HG03571 (cell line): ENCODE measurements around the gene CCL11.

Source experiments
- ATAC-seq: cut with Tn5 transposase; IDR thresholded peaks from one replicate; pipeline ENCODE4 v1.9.1; 2021; ENCODE audit not compliant: unreplicated experiment

The CCL11 gene

DNA sequence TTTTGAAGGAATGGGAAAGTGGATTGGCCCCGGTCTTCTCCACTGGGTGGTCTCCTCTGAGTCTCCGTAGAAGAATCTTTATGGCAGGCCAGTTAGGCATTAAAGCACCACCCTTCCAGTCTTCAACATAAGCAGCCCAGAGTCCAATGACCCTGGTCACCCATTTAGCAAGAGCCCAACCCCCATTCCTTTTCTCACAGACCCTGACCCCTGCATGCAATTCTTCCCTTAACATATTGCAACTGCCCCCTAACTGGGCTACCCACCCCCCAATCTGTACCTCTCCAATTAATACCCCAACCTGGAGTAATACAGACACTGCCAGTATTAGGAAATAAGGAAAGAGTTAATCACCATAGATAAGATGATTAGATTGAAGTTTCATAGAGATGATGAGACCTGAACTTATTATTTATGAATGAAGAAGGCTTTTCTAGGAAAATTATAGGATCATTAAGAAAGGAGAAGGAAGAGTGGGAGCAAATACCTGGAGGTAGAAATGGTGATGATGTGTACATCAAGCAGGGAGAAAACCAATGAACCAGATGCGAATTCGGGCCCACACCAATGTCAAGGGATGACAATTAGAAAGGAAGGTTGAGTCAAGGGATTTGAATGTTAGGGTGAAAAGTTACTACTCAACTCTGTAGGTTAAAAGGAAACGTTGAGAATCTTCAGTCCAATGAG, 28.1 kb upstream of the CCL11 start:
- no peak for ATAC-seq

DNA sequence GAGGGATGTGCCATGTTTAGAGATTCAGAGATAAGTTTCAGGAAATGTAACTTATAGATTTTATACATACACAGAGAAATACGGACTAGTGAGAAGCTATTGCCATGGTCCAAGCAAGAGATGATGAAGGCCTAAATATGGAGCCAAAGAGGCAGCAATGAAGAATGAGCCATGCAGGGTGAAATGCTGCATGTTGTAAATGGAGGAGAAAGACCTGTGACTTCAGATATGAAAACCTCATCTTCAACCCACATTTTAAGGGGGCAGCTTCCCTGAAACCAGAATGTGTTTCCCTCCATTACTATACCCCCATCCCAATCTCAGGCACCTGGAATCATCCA, 27.6 kb upstream of the CCL11 start:
- ATAC-seq = no peak

DNA sequence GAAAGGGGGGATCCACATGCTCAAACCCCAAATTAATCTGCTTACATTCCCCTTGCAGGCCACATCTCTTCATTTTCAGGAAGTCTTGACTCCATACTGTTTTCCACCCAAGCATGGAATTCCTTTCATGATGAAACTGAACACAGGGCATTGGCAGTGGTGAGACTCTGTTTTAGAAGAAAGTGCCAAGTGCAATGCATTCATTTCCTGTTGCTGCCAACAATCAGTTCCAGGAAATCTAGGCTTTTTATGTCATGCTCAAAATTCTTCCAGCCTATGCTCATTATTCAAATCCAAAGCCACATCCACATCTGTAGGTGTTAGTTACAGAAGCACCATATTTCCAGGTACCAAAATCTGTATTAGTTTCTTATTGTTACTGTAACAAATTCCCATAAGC, 26.4 kb upstream of the CCL11 start:
- ATAC-seq = no peak

DNA sequence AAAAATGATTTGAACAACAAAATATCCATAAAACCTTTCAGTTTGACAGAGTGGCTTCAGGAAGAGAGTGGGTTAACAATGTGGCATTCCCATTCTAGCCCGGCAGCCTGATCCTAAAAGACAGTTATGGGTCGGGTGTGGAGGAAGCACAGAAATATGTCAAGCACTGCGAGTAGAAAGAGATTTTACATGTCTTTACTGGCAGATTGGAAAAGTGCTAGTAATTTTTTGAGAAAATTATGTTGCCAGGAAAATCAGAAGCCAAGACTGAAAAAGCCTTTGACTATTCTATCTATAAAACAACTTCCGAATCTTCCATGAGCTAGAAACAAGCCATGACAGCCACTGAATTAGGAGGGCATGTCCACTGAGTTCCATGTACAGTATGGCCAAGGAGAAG, 24.7 kb upstream of the CCL11 start:
- ATAC-seq = no peak

DNA sequence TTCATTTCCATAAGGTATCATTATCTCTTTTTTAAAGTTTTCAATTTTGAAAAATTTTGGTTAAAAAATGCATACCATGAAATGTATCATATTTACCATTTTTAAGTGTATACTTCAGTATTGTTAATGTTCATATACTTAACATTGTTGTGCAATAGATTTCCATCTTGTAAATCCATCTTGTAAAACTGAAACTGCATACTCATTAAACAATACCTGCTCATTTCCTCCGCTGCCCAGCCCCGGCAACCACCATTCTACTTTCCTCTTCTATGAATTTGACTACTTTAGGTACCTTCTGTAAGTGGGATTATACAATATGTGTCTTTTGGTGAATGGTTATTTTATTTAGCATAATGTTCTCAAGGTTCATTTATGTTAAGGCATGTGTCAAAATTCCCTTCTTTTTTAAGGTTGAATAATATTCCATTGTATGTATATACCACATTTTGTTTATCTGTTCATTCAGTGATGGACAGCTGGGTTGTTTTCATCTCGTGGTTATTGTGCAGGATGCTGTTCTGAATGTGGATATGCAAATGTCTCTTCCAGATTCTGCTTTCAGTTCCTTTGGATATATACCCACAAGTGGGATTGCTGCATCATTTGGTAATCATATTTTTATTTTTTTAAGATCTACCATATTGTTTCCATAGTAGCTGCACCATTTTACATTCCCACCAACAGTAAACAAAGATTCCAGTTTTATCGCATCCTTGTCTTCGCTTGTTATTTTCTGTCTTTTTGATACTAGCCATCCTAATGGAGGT, 23.8 kb upstream of the CCL11 start:
- no peak for ATAC-seq

DNA sequence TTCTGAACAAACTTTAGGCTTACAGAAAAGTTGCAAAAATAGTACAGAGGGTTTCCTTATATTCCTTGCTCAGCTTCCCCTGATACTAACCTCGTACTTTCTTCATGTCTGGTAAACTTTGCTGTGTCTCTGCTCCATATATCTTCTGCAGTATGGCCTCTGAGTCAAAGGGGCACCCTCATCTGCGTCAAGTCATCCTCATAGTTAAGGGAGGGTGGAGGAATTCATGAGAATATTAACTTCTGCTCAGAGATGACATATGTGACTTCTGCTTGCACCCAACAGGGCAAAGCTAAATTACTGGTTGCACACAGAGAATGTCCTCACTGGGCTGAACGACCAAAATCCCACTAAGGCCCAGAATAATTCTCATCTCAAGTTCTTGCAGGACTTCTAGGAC, 19.8 kb upstream of the CCL11 start:
- ATAC-seq = no peak

DNA sequence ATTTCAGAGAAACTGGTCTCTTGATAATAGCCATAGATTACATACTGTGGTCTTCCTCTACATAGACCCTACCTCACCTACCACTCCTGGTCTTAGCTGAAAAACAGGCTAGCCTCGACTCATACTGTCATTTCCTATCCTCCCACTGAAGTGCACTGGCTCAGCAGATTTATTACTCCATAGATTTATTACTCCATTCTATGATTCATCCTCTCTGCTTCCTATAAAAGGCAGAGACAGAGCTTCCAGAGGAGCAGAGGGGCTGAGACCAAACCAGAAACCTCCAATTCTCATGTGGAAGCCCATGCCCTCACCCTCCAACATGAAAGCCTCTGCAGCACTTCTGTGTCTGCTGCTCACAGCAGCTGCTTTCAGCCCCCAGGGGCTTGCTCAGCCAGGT, 15.6 kb upstream of the CCL11 start, which contains the start of gene CCL7:
Gene CCL7, plus strand, starts transcription at position 253 of the 400 bp plus-strand sequence. Its CDS starts 70 bp downstream, at position 323.
- ATAC-seq = no peak

DNA sequence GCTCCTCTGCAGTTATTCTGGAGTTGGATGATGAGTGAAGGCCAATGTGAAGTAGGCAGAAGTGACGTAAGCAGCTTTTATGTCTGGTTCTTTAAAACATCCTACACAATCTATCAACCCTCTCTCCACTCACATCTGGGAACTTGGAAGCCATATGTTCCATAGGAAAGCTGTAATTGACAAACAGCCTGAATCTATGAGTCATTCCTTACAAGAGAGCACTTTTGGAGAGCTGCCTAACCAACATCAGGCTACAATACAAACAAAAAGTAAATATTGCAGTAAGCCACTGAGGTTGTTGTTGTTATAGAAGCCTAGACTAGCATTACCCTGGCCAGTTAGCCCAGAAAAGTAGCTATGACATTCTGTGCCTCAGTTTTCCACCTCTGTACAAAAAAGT, 9.7 kb upstream of the CCL11 start:
- no peak for ATAC-seq

DNA sequence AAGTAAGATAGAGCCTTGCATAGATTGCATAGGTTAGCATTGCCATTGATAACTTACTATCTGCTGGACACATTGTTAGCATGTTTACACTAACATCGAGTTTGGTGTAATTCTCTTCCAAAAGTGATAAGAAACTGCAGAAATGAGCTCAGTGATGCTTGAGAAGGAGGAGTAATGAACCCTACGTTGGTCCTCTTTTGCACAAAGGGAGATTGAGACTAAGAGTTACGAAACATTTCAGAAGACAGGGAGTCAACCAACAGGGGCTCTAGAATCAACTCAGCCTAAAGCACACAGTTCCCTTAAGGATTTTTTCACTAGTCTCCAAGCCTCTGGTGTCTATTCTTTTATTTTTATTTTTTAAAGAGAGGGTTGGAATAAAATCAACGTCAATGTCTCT, 8.7 kb upstream of the CCL11 start:
- ATAC-seq = no peak

DNA sequence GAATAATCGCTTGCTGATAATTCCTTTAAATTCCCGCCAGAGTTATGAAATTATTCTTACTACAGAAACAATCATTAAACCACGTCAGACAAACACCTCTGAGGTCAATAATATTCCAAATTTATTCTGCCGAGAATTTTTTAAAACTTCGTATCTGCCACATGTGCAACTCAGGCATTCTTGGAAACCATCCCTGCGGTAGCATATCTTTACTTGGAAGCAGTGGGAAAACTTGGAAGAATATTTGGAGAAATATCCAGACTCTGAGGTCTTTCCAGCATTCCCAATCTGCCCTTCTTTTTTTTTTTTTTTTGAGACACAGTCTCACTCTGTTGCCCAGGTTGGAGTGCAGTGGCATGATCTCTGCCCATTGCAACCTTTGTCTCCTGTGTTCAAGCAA, 2.0 kb upstream of the CCL11 start:
- ATAC-seq = no peak

DNA sequence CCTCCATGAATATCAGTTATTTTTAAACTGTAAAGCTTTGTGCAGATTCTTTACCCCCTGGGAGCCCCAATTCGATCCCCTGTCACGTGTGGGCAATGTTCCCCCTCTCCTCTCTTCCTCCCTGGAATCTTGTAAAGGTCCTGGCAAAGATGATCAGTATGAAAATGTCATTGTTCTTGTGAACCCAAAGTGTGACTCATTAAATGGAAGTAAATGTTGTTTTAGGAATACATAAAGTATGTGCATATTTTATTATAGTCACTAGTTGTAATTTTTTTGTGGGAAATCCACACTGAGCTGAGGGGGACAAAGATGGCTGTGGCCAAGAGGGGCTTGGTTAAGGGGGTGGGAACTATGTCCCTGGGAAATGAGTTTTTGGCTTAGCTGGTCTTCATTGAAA, 2.3 kb downstream of the CCL11 start:
- ATAC-seq = no peak

DNA sequence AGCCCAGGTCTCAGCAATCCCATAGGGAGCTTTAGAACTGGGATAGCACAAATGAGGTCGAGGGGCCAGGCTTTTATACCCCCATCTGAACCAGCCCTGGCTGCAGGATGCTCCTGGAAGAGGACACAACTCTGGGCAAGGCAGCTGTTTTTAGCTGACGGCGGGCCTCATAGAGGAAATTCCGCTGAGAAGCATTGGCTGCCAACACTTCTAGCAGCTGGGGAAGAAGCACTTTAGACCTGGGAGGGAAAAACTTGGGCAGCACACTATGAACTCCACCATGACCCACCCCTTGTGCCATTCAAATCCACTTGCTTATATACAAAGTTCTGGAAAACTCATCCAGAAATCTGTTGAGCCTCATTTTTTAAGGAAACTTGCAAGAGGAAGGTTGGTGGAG, 5.0 kb downstream of the CCL11 start:
- ATAC-seq = no peak

DNA sequence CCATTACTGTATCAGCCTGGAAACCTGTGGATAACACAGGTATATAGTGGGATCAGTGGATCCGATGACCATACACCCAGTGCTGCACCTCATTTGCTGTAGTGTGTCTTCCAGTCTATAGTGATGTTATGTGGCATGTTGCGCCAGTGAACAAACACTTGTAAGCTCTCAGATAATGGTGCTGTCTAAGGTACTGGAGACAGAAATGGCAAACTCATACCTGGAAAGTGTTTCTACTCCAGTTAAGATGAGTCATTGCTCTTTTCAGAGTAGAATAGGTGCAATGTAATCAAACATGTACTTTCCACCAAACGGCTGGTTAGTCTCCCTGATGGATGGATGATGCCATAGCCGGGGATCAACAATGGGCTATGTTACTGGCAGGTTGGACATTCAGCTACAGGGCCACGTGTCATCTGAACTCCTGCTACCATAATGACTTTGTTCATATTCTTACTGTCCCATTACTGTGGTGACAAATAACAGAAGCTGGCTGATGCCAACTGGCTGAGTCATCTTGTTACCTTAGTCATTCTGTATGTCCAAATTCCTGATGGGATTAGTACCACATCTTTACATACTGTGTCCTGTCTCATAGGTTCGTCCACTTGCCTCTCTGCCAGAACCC, 6.3 kb downstream of the CCL11 start:
- ATAC-seq = no peak

DNA sequence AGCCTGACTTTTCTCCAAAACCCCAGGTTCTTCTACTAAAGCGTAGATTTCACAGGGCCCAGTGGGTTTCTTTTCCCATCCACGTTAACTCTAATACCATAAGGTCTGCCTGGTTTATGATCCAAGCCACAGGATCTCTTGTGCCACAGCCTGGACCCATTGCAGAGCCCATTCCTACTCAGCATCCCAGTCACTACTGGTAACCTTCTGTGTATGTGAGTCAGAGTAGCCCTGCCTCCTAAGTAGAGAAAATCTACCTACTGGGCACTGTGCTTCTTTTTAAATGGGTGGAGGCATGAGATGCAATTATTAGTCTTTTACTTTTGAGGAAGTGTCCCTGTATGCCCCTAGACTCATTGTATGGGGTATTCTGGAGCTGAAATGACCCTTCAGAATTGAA, 13.5 kb downstream of the CCL11 start:
- ATAC-seq = no peak

DNA sequence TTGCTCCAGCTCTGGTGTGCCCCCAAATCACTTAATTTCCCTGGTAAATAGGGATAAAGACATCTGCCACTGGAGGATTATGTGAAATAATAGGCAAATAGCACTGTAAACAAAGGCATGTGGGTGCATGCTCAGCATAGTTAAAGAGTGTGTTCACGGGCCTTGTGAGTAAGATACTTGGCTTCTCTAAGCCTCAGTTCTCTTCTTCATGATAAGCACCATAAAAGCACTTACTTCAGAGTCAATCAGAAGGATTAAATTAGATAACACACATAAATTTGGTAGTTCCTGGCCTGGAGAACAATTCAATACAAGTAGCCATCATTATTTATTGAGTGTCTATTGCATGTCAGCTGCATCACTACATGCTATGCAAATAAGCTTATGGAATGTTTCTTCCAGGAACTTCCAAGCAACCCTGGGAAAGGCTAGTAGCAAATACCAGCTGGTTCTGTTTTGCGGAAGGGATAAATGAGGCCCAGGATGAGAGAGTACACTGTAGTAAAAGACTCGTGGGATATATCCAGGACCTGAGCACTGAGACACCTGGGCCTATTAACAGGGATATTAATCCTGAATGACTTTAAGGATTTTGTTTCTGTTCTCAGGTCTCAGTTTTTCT, 14.5 kb downstream of the CCL11 start:
- ATAC-seq = no peak

DNA sequence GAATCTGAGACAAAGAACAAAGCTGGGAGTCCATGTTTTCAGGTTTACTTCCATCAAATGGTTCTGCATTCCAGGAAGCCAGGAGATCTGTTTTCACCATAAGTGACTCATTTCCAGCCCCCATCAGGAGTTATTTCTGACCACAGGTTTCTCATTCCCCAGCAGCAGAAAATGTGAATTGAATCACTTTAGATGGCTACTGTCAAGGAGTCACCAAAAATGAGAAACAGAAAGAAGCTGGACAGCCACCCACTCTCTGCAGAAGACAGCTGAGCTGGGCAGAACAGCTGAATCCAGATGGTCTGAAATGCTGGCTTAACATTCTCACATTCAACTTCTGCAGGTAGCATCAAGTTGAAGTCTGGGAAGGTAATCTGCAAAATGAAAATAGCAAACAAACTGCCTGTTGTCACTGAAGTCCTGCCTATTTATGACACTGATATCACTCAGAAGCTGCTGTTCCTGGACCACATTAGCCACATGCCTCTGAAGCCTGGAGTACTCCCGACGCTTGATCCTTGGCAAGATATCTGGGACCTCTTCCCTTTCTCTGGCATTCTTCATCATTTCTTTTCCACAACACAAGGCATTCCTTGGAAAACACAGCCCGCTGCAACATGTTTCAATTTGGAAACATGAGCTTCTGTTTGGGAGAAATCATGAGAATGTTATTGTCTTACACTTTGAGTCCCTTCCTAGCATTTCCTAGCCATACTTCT, 15.3 kb downstream of the CCL11 start:
- ATAC-seq = no peak

DNA sequence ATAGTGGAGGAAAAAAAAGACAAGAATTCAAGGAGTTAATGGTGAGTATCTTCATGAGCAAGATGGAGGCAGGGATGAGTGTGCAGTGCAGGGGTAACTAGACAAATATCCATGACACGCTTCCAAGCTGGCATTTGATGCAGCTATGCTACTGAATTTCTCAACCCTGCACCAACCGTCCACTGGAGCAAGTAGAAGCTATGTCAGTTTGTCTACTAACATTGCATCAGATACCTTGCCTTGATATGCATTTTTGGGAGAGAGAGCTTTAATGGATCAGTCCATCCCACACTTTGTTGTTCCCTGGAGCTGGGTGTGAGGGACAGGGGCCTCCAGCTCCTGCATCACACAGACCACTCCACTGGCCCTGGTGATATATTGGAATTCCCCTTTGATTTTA, 16.4 kb downstream of the CCL11 start:
- no peak for ATAC-seq

DNA sequence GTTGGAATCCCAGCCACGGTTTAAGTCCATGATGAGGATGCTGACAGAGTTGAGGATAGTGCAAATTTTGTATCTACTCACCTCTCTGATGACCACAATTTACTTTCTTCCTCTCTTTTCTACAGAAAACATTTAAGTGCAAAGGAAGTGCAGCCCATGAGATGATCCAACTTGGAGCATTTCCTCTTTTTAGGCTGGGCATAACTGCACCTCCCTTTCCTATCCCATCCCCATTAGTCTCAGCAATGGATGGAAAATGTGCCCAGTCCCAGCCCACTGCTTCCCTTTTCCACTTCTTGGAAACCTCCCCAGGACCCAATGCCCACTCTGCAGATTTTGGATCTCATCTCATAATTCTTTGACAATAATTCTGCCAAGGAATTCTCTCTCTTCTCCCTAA, 17.1 kb downstream of the CCL11 start:
- ATAC-seq = no peak

DNA sequence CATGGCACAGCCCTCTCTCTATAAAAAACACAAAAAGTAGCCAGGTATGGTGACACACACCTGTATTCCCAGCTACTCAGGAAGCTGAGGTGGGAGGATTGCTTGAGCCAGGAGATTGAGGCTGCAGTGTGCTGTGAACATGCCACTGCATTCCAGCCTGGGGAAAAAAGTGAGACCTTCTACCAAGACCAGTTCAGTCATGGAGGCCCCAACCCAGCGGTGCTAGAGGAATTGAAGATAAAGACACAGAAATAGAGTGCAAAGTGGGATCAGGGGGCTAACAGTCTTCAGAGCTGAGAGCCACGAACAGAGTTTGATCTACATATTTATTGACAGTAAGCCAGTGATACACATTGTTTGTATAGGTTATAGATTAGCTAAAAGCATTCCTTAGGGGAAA, 18.1 kb downstream of the CCL11 start:
- ATAC-seq = no peak

DNA sequence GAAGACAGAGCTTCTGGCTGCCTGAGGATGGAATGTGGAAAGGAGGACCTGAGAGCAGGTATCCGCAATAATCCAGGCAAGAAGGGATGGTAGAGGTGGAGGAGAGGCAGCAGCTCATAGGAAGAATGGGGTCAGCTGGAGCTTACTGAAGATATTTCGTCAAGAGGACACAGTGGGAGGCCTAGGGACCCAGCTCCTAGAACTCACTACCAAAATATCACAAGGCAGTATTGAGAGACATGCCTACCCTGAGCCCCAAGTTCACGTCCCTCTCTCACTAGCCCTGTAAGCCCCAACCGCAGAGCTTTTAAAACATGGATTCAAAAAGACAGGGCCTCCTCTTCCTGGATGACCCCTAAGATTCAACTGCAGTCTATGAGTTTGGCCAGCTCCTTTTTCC, 19.5 kb downstream of the CCL11 start:
- ATAC-seq = no peak

DNA sequence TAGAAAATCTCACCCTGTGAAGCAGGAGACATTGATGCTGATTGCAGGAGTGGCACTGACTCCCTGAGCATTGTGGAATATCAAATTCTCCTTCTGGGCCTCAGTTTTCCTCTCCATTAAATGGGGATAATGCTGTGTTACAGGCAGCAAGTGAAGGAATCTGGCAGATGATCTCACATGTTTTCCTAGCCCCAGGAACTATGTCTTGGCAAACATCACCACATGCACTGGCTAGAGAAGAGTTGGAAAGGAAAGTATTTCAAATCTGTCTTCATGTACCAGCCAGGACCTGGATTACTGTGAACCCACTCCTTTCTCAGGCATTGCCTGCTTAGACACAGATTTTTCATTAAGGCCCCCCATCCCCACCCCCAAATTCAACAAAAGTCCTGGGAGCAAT, 20.1 kb downstream of the CCL11 start:
- ATAC-seq = no peak
